ENCODE data around the gene PAOX.

- no peak for TF ChIP-seq YY1 (IDR thresholded peaks at IDR 0.05; ENCODE audit: low read depth)
- TF ChIP-seq FOXM1 (IDR thresholded peaks at IDR 0.05; ENCODE audit: borderline replicate concordance, low read depth), result no peak
- no peak for TF ChIP-seq RAD21 (IDR thresholded peaks at IDR 0.05; ENCODE audit: low read depth)
- no peak for TF ChIP-seq EP300 (IDR thresholded peaks at IDR 0.05; ENCODE audit: borderline replicate concordance)
- no peak for TF ChIP-seq TAF1 (IDR thresholded peaks at IDR 0.05; ENCODE audit: low read depth)
- TF ChIP-seq EGR1 (IDR thresholded peaks at IDR 0.05), result no peak
- no peak for TF ChIP-seq MAX (IDR thresholded peaks at IDR 0.05)
- no peak for TF ChIP-seq REST (IDR thresholded peaks at IDR 0.05; ENCODE audit: low read depth)
- TF ChIP-seq CEBPB (IDR thresholded peaks at IDR 0.05), result no peak
- TF ChIP-seq NFIC (IDR thresholded peaks at IDR 0.05), result no peak
Measured at GRCh38 chr10:133366130-133366478, 13.0 kb upstream of the PAOX start.

All from Ishikawa (cell line).